ENCODE measurements around the gene C1orf198.

DNA sequence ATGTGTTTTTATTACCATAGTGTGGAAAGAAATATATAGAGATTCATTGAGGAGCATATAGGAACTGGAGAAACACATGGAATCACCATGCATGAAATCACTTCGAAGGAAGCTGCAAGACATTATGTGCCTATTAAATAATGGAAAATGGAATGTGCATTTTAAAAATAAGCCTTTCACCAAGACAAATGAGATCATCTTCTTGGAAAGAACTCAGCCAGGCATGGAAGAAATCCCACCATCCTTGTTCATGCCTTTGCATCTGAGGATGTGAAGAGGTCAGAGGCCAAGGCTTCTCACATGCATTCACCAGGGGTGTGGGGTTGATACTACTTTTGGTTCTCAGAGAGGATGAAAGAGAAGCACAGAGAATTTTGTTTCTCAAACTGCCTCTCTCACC, 50.0 kb downstream of the C1orf198 start:
- TF ChIP-seq POLR2A (IDR thresholded peaks at IDR 0.05), result no peak
- TF ChIP-seq, protein P1, sequence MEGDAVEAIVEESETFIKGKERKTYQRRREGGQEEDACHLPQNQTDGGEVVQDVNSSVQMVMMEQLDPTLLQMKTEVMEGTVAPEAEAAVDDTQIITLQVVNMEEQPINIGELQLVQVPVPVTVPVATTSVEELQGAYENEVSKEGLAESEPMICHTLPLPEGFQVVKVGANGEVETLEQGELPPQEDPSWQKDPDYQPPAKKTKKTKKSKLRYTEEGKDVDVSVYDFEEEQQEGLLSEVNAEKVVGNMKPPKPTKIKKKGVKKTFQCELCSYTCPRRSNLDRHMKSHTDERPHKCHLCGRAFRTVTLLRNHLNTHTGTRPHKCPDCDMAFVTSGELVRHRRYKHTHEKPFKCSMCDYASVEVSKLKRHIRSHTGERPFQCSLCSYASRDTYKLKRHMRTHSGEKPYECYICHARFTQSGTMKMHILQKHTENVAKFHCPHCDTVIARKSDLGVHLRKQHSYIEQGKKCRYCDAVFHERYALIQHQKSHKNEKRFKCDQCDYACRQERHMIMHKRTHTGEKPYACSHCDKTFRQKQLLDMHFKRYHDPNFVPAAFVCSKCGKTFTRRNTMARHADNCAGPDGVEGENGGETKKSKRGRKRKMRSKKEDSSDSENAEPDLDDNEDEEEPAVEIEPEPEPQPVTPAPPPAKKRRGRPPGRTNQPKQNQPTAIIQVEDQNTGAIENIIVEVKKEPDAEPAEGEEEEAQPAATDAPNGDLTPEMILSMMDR (IDR thresholded peaks at IDR 0.05), result no peak
